Endometrial microvascular endothelial cells (primary cell): Measurements from ENCODE around the gene CTAG1B. TPM values are rescaled to one million over a fixed set of nuclear protein-coding genes. Genes with fewer than 3 reads are reported as not detected.
"Not testable (repeated sequence)": the region's sequence is repeated elsewhere in the genome, so short reads cannot be mapped to it uniquely, and the experiment has no call there.

ENCODE experiments used
- in situ Hi-C: cut with HindIII; loops from 2 replicates; pipeline ENCODE4 v1.10.0; 2017; ENCODE audit warnings: low sequenced_read_pairs, low pct_unique_long_range_greater_than_20kb; ENCODE audit errors: inconsistent ontology term
- total RNA-seq: library from RNA; depleted of rRNA; stranded (reverse); fragments of >200 nt; gene quantifications from one replicate; pipeline ENCODE4 v1.2.3, GENCODE V29; 2015; ENCODE audit errors: inconsistent ontology term

CTAG1B gene
- not detected for total RNA-seq

GRCh38 chrX:154619182-154619581, at the start of gene CTAG1B:
Gene CTAG1B (minus strand): TSS chrX:154619282. CDS start chrX:154619218, 64 bp downstream.
- in situ Hi-C loops, result not testable (repeated sequence)

GRCh38 chrX:154661899-154662298, 42.8 kb upstream of the CTAG1B start:
- in situ Hi-C loops, result no loop called here

GRCh38 chrX:154661170-154661569, 42.1 kb upstream of the CTAG1B start:
- in situ Hi-C loops, result no loop called here

GRCh38 chrX:154660541-154660940, 41.5 kb upstream of the CTAG1B start:
- in situ Hi-C loops, result no loop called here

- in situ Hi-C loops, result no loop called here
These were observed 39.9 kb upstream of the CTAG1B start for GRCh38 chrX:154658957-154659356.

- in situ Hi-C loops, result no loop called here
These were observed 39.1 kb upstream of the CTAG1B start for GRCh38 chrX:154658187-154658586.

- in situ Hi-C loops, result no loop called here
These were observed 38.2 kb upstream of the CTAG1B start for GRCh38 chrX:154657226-154657805.

GRCh38 chrX:154655786-154656185, 36.7 kb upstream of the CTAG1B start:
- in situ Hi-C loops, result no loop called here

GRCh38 chrX:154655346-154655745, 36.3 kb upstream of the CTAG1B start:
- in situ Hi-C loops, result no loop called here

- in situ Hi-C loops, result no loop called here
These were observed 35.8 kb upstream of the CTAG1B start for GRCh38 chrX:154654925-154655324.

GRCh38 chrX:154654372-154654771, 35.3 kb upstream of the CTAG1B start:
- in situ Hi-C loops, result no loop called here

- in situ Hi-C loops, result not testable (repeated sequence)
These were observed 34.3 kb upstream of the CTAG1B start, which contains the start of gene CTAG2 for GRCh38 chrX:154653413-154653812. Gene CTAG2 (minus strand): TSS chrX:154653579. CDS start chrX:154653515, 64 bp downstream.

GRCh38 chrX:154653048-154653401, 33.9 kb upstream of the CTAG1B start:
- in situ Hi-C loops, result no loop called here

GRCh38 chrX:154652311-154653047, 33.4 kb upstream of the CTAG1B start:
- in situ Hi-C loops, result no loop called here

GRCh38 chrX:154650221-154650510, 31.1 kb upstream of the CTAG1B start:
- in situ Hi-C loops, result no loop called here

- in situ Hi-C loops, result no loop called here
These were observed 30.6 kb upstream of the CTAG1B start for GRCh38 chrX:154649503-154650220.

- in situ Hi-C loops, result no loop called here
These were observed 29.8 kb upstream of the CTAG1B start for GRCh38 chrX:154648931-154649330.

GRCh38 chrX:154645745-154646378, 26.8 kb upstream of the CTAG1B start:
- in situ Hi-C loops, result not testable (repeated sequence)

- in situ Hi-C loops, result not testable (repeated sequence)
These were observed 24.6 kb upstream of the CTAG1B start for GRCh38 chrX:154643708-154644107.

- in situ Hi-C loops, result not testable (repeated sequence)
These were observed 22.7 kb upstream of the CTAG1B start for GRCh38 chrX:154641740-154642139.
